GM23248 (cell line): ENCODE measurements around the gene ACY1. TPM values are rescaled to one million over a fixed set of nuclear protein-coding genes. Genes with fewer than 3 reads are reported as not detected.

ENCODE experiments used
- DNase-seq: peaks from one replicate; pipeline ENCODE4 v3.0.0-alpha.2; 2015
- H2AFZ ChIP-seq: fragments of 200-600 bp; sonication (generic); 2 replicates; pipeline ENCODE4 v1.6.1; 2016; ENCODE audit warnings: antibody characterized with exemption
- H3F3A ChIP-seq: fragments of 200-600 bp; sonication (generic); 2 replicates; pipeline ENCODE4 v1.6.1; 2016; ENCODE audit warnings: mild to moderate bottlenecking, antibody characterized with exemption, mixed run types; ENCODE audit not compliant: insufficient read depth
- H3K27ac ChIP-seq: fragments of 200-600 bp; sonication (generic); 2 replicates; pipeline ENCODE4 v1.5.1; 2016; ENCODE audit warnings: mild to moderate bottlenecking
- H3K27me3 ChIP-seq: fragments of 200-600 bp; sonication (generic); replicated peaks from 2 replicates; pipeline ENCODE4 v1.6.1; 2016; ENCODE audit warnings: mild to moderate bottlenecking; ENCODE audit not compliant: insufficient read depth
- H3K36me3 ChIP-seq: fragments of 200-600 bp; sonication (generic); 2 replicates; pipeline ENCODE4 v1.6.1; 2016; ENCODE audit warnings: low read depth, mild to moderate bottlenecking
- H3K4me1 ChIP-seq: fragments of 200-600 bp; sonication (generic); 2 replicates; pipeline ENCODE4 v1.6.1; 2016; ENCODE audit warnings: mild to moderate bottlenecking; ENCODE audit not compliant: insufficient read depth
- H3K4me2 ChIP-seq: fragments of 200-600 bp; sonication (generic); one replicate; pipeline ENCODE4 v1.6.1; 2016; ENCODE audit warnings: mild to moderate bottlenecking; ENCODE audit not compliant: unreplicated experiment
- H3K4me3 ChIP-seq: fragments of 200-600 bp; sonication (generic); 2 replicates; pipeline ENCODE4 v1.5.1; 2016; ENCODE audit warnings: mild to moderate bottlenecking
- H3K79me2 ChIP-seq: fragments of 200-600 bp; sonication (generic); 2 replicates; pipeline ENCODE4 v1.6.1; 2016; ENCODE audit warnings: mild to moderate bottlenecking; ENCODE audit not compliant: insufficient read depth
- H3K9ac ChIP-seq: fragments of 200-600 bp; sonication (generic); 2 replicates; pipeline ENCODE4 v1.6.1; 2016; ENCODE audit warnings: mild to moderate bottlenecking
- H3K9me2 ChIP-seq: fragments of 200-600 bp; sonication (generic); 2 replicates; pipeline ENCODE4 v1.6.1; 2016; ENCODE audit warnings: mixed run types, mild to moderate bottlenecking, moderate library complexity; ENCODE audit not compliant: insufficient read depth
- H3K9me3 ChIP-seq: fragments of 200-600 bp; sonication (generic); one replicate; pipeline ENCODE4 v1.6.1; 2017; ENCODE audit warnings: low read depth
- H4K20me1 ChIP-seq: fragments of 200-600 bp; sonication (generic); 2 replicates; pipeline ENCODE4 v1.6.0; 2016; ENCODE audit not compliant: insufficient read depth
- EZH2 ChIP-seq: fragments of 200-600 bp; sonication (generic); IDR thresholded peaks from 2 replicates; pipeline ENCODE4 v1.6.1; 2018; ENCODE audit warnings: antibody characterized with exemption, mild to moderate bottlenecking; ENCODE audit not compliant: insufficient read depth, poor library complexity, severe bottlenecking
- EZH2phosphoT487 ChIP-seq: fragments of 200-600 bp; sonication (generic); IDR thresholded peaks from 2 replicates; pipeline ENCODE4 v1.6.1; 2018; ENCODE audit warnings: antibody characterized with exemption, moderate library complexity, mild to moderate bottlenecking, low read depth; ENCODE audit not compliant: insufficient read depth
- WGBS, 2 experiments: methylation state at CpG; one replicate each; pipeline ENCODE4 v1.1.6; 2015 to 2017; ENCODE audit warnings: low lambda C conversion rate in 2 of 2, low coverage in 1 of 2; ENCODE audit errors: missing lambda C conversion rate in 2 of 2; 5-methylcytosine and 5-hydroxymethylcytosine counted together
- in situ Hi-C: fragments of 300-500 bp; cut with MboI; formaldehyde crosslinking; loops from 2 replicates; pipeline ENCODE4 v1.15.0; 2020
- polyA plus RNA-seq: library from polyadenylated mRNA; unstranded; fragments of >200 nt; fragmentation: Nextera tagmentation; extraction: Ambion mirVana; gene quantifications from 2 replicates; pipeline ENCODE4 v1.2.1, GENCODE V29; 2016
- small RNA-seq: library from RNA; depleted of rRNA; stranded (forward); fragments of <200 nt; gene quantifications from one replicate; pipeline ENCODE3, GENCODE V24; 2014; ENCODE audit warnings: low read depth, low replicate concordance
- total RNA-seq: library from RNA; depleted of rRNA; stranded (reverse); fragments of >200 nt; shearing (Covaris generic); gene quantifications from 2 replicates; pipeline ENCODE4 v1.2.3, GENCODE V29; 2014; rRNA removed

The ACY1 gene
- total and polyA plus RNA-seq, 2 experiments from 2014 or later: 35.8 to 73.6 TPM

- H3K27ac ChIP-seq: no peak overlapping the region
- WGBS, 2 experiments: 79 to 83% methylated on average over 3 of the region's 3 CpGs
- no peaks in the 10 kb centered on the region for H4K20me1 ChIP-seq
- no peaks in the 10 kb centered on the region for H3F3A ChIP-seq
- no peak overlapping the region for H3K4me2 ChIP-seq
- DNase-seq: no peak
- H3K4me3 ChIP-seq: no peak overlapping the region
- TF ChIP-seq EZH2 (no peak), EZH2phosphoT487 (no peak)
- in situ Hi-C loops: no loop called here
- no peaks in the 10 kb centered on the region for H3K79me2 ChIP-seq
- no peak overlapping the region for H2AFZ ChIP-seq
- H3K27me3 ChIP-seq: no peaks in the 10 kb centered on the region
- H3K36me3 ChIP-seq: no peaks in the 10 kb centered on the region
- H3K9ac ChIP-seq: no peak overlapping the region
- H3K4me1 ChIP-seq: no peaks in the 10 kb centered on the region
- H3K9me3 ChIP-seq: no peaks in the 10 kb centered on the region
- H3K9me2 ChIP-seq: no peaks in the 10 kb centered on the region
Observed at GRCh38 chr3:52034651-52035050, 51.3 kb downstream of the ACY1 start.

DNA sequence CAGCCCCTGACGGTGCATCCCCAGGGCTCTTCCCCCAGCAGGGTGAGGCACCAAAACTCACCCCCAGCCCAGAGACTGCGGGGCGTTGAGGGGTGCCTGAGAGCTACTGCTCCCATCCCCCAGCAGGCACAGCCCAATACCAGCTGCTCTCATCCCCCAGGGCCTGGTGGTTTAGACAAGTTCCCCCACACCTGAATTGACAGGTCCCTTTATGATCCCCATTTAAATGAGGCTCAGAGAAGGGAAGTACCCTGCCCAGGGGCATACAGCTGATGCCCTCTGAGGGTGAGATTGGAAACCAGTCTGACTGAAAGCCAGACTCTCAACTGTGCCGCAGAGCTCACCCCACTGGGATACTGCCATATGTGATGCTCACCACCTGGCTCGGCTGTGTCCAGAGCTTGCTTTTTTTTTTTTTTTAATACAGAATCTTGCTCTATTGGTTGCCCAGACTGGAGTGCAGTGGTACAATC lies 52.9 kb downstream of the ACY1 start:
- no peak overlapping the region for H2AFZ ChIP-seq
- no peaks in the 10 kb centered on the region for H3K4me1 ChIP-seq
- H3F3A ChIP-seq: no peaks in the 10 kb centered on the region
- no peaks in the 10 kb centered on the region for H3K9me3 ChIP-seq
- 80 to 86% methylated on average over 5 of the region's 5 CpGs for WGBS, 2 experiments
- no peaks in the 10 kb centered on the region for H3K36me3 ChIP-seq
- H3K9ac ChIP-seq: no peak overlapping the region
- H4K20me1 ChIP-seq: no peaks in the 10 kb centered on the region
- no peaks in the 10 kb centered on the region for H3K27me3 ChIP-seq
- H3K79me2 ChIP-seq: no peaks in the 10 kb centered on the region
- H3K9me2 ChIP-seq: no peaks in the 10 kb centered on the region
- H3K27ac ChIP-seq: no peak overlapping the region
- TF ChIP-seq EZH2phosphoT487: no peak
- no peak for TF ChIP-seq EZH2
- H3K4me2 ChIP-seq: no peak overlapping the region
- H3K4me3 ChIP-seq: no peak overlapping the region
- no peak for DNase-seq
- in situ Hi-C loops: no loop called here

GRCh38 chr3:52036829-52037228 lies 53.5 kb downstream of the ACY1 start:
- Histone ChIP-seq H3K9me2 (no peaks in the 10 kb centered on the region), H3K4me3 (no peak overlapping the region), H3K36me3 (no peaks in the 10 kb centered on the region), H3K4me2 (no peak overlapping the region), H3K27ac (no peak overlapping the region), H3K4me1 (no peaks in the 10 kb centered on the region), H4K20me1 (no peaks in the 10 kb centered on the region), H3K9ac (no peak overlapping the region), H3K9me3 (no peaks in the 10 kb centered on the region), H2AFZ (no peak overlapping the region), H3F3A (no peaks in the 10 kb centered on the region), H3K79me2 (no peaks in the 10 kb centered on the region), H3K27me3 (no peaks in the 10 kb centered on the region)
- no peak for DNase-seq
- WGBS, 2 experiments: 28% methylated on average over 5 of the region's 5 CpGs
- TF ChIP-seq EZH2phosphoT487 (no peak), EZH2 (no peak)
- in situ Hi-C loops: no loop called here

- WGBS, 2 experiments: 93 to 98% methylated on average over 4 of the region's 4 CpGs
- Histone ChIP-seq H3F3A (no peaks in the 10 kb centered on the region), H3K9me2 (no peaks in the 10 kb centered on the region), H3K79me2 (no peaks in the 10 kb centered on the region), H4K20me1 (no peaks in the 10 kb centered on the region), H3K27me3 (no peaks in the 10 kb centered on the region), H3K4me1 (no peaks in the 10 kb centered on the region), H3K36me3 (no peaks in the 10 kb centered on the region), H3K9ac (no peak overlapping the region), H2AFZ (no peak overlapping the region), H3K27ac (no peak overlapping the region), H3K9me3 (no peaks in the 10 kb centered on the region), H3K4me3 (no peak overlapping the region), H3K4me2 (no peak overlapping the region)
- DNase-seq: no peak
- no peak for TF ChIP-seq EZH2phosphoT487
- no peak for TF ChIP-seq EZH2
- in situ Hi-C loops: no loop called here
Observed at GRCh38 chr3:52037291-52037690, 54.0 kb downstream of the ACY1 start.

DNA sequence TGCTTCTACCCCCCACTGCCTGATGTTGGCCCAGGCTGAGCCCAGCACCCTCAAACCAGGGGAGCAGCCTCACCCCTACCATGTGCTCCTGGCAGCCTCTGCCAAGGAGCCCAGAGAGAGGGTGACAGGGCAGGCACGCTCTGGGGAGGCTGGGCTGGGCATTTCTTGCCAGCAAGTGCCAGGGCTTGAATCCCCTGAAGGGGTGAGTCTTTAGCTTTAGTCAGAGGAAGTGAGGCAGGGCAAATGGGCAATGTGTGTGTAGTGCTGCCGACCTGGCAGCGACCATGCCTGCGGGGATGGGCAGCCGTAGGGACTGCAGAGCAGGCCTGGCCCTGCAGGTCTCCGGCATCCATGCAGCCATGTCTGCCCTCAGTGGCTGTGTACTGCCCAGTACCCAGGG lies 54.9 kb downstream of the ACY1 start:
- Histone ChIP-seq H3K79me2 (no peaks in the 10 kb centered on the region), H3K36me3 (no peaks in the 10 kb centered on the region), H2AFZ (no peak overlapping the region), H3K27ac (no peak overlapping the region), H3K4me2 (no peak overlapping the region), H3K9me2 (no peaks in the 10 kb centered on the region), H3F3A (no peaks in the 10 kb centered on the region), H3K27me3 (no peaks in the 10 kb centered on the region), H3K4me3 (no peak overlapping the region), H3K9me3 (no peaks in the 10 kb centered on the region), H3K9ac (no peak overlapping the region), H4K20me1 (no peaks in the 10 kb centered on the region), H3K4me1 (no peaks in the 10 kb centered on the region)
- no peak for DNase-seq
- whole genome bisulfite sequencing, 2 experiments: 80 to 83% methylated on average over 6 of the region's 6 CpGs
- TF ChIP-seq EZH2 (no peak), EZH2phosphoT487 (no peak)
- in situ Hi-C loops: no loop called here

Small RNA genes within 50 kb of the gene (small RNA-seq; reads per million reads assigned to genes)
- not detected for gene AC115284.1

Other genes starting within 250 kb of the ACY1 start
- not detected in 2 replicates for gene IQCF6, start 204.3 kb upstream of the ACY1 start, total RNA-seq
- not detected in 2 replicates for gene IQCF6, start 204.3 kb upstream of the ACY1 start, polyA plus RNA-seq
- not detected in 2 replicates for gene IQCF2, start 121.9 kb upstream of the ACY1 start, total RNA-seq
- not detected in 2 replicates for gene IQCF2, start 121.9 kb upstream of the ACY1 start, polyA plus RNA-seq
- not detected in 2 replicates for gene IQCF5, start 107.9 kb upstream of the ACY1 start, total RNA-seq
- gene IQCF5, start 107.9 kb upstream of the ACY1 start, polyA plus RNA-seq: not detected in 2 replicates
- not detected in 2 replicates for gene IQCF1, start 80.2 kb upstream of the ACY1 start, total RNA-seq
- not detected in 2 replicates for gene IQCF1, start 80.2 kb upstream of the ACY1 start, polyA plus RNA-seq
- 21.6 and 27.5 TPM in 2 replicates for gene RRP9, start 41.6 kb upstream of the ACY1 start, total RNA-seq
- 24.6 and 28.4 TPM in 2 replicates for gene RRP9, start 41.6 kb upstream of the ACY1 start, polyA plus RNA-seq
- 80.4 and 118 TPM in 2 replicates for gene PARP3, start 41.2 kb upstream of the ACY1 start, total RNA-seq
- 60.4 and 64.0 TPM in 2 replicates for gene PARP3, start 41.2 kb upstream of the ACY1 start, polyA plus RNA-seq
- not detected in 2 replicates for gene GPR62, start 28.2 kb upstream of the ACY1 start, total RNA-seq
- gene GPR62, start 28.2 kb upstream of the ACY1 start, polyA plus RNA-seq: 0.09 TPM in 1 of 2 replicates, not detected in the other
- gene PCBP4, start 16.1 kb upstream of the ACY1 start, total RNA-seq: 71.2 and 91.2 TPM in 2 replicates
- gene PCBP4, start 16.1 kb upstream of the ACY1 start, polyA plus RNA-seq: 40.4 and 45.0 TPM in 2 replicates
- 60.3 and 60.4 TPM in 2 replicates for gene ABHD14B, start 9.5 kb upstream of the ACY1 start, total RNA-seq
- gene ABHD14B, start 9.5 kb upstream of the ACY1 start, polyA plus RNA-seq: 64.9 and 70.9 TPM in 2 replicates
- gene ABHD14A, start 8.5 kb upstream of the ACY1 start, total RNA-seq: 33.1 and 37.9 TPM in 2 replicates
- 33.0 and 35.5 TPM in 2 replicates for gene ABHD14A, start 8.5 kb upstream of the ACY1 start, polyA plus RNA-seq
- 965 and 1,164 TPM in 2 replicates for gene RPL29, start 12.4 kb downstream of the ACY1 start, total RNA-seq
- gene RPL29, start 12.4 kb downstream of the ACY1 start, polyA plus RNA-seq: 665 and 690 TPM in 2 replicates
- gene DUSP7, start 73.0 kb downstream of the ACY1 start, total RNA-seq: 12.4 and 17.7 TPM in 2 replicates
- gene DUSP7, start 73.0 kb downstream of the ACY1 start, polyA plus RNA-seq: 5.1 and 5.8 TPM in 2 replicates
- 2.3 and 5.2 TPM in 2 replicates for gene POC1A, start 170.9 kb downstream of the ACY1 start, total RNA-seq
- gene POC1A, start 170.9 kb downstream of the ACY1 start, polyA plus RNA-seq: 11.0 and 11.8 TPM in 2 replicates
- 21.2 and 33.9 TPM in 2 replicates for gene ALAS1, start 214.6 kb downstream of the ACY1 start, total RNA-seq
- gene ALAS1, start 214.6 kb downstream of the ACY1 start, polyA plus RNA-seq: 30.4 and 31.0 TPM in 2 replicates
- gene TLR9, start 242.1 kb downstream of the ACY1 start, total RNA-seq: not detected in 2 replicates
- gene TLR9, start 242.1 kb downstream of the ACY1 start, polyA plus RNA-seq: 0.11 TPM in 1 of 2 replicates, not detected in the other